ENCODE measurements around the gene ACRBP. TPM values are rescaled to one million over a fixed set of nuclear protein-coding genes. Genes with fewer than 3 reads are reported as not detected.

The ACRBP gene
- total and polyA plus RNA-seq, 4 donors: 0.39 to 1.5 (median 0.65) TPM

- Histone ChIP-seq H3K9me3 (ENCODE audit: control insufficient read depth in 4 of 4, low read length in 3 of 4) (no peaks in the 10 kb centered on the region), H3K27me3 (ENCODE audit: control insufficient read depth in 4 of 4, insufficient read depth in 4 of 4, low read length in 3 of 4) (no peaks in the 10 kb centered on the region), H3K4me1 (ENCODE audit: control insufficient read depth in 4 of 4, insufficient read depth in 4 of 4, low read length in 3 of 4) (peaks cover 4 to 11% (median 11%) of the 10 kb centered on the region in 4 donors), H3K27ac (ENCODE audit: low read depth in 1 of 2, low read length in 2 of 2) (no peak overlapping the region), H3K36me3 (ENCODE audit: control insufficient read depth in 4 of 4, insufficient read depth in 3 of 4, low read depth in 1 of 4, low read length in 3 of 4) (peaks cover 12 to 29% (median 23%) of the 10 kb centered on the region in 4 donors), H3K4me3 (ENCODE audit: low read depth in 1 of 3, low read length in 3 of 3) (no peak overlapping the region), H3K9ac (ENCODE audit: low read depth in 1 of 2, low read length in 2 of 2) (no peak overlapping the region)
- TF ChIP-seq FOXA2 (IDR thresholded peaks at IDR 0.05) (no peak), GABPA (IDR thresholded peaks at IDR 0.05 in 1 of 2, conservative IDR thresholded peaks at IDR 0.05 in 1 of 2) (no peak), HNF4A (conservative IDR thresholded peaks at IDR 0.05) (no peak)
- no peak for DNase-seq (ENCODE audit: low spot score)
- 80% methylated on average over 2 of the region's 2 CpGs for WGBS
These were observed 17.7 kb upstream of the ACRBP start for GRCh38 chr12:6664902-6665301.

DNA sequence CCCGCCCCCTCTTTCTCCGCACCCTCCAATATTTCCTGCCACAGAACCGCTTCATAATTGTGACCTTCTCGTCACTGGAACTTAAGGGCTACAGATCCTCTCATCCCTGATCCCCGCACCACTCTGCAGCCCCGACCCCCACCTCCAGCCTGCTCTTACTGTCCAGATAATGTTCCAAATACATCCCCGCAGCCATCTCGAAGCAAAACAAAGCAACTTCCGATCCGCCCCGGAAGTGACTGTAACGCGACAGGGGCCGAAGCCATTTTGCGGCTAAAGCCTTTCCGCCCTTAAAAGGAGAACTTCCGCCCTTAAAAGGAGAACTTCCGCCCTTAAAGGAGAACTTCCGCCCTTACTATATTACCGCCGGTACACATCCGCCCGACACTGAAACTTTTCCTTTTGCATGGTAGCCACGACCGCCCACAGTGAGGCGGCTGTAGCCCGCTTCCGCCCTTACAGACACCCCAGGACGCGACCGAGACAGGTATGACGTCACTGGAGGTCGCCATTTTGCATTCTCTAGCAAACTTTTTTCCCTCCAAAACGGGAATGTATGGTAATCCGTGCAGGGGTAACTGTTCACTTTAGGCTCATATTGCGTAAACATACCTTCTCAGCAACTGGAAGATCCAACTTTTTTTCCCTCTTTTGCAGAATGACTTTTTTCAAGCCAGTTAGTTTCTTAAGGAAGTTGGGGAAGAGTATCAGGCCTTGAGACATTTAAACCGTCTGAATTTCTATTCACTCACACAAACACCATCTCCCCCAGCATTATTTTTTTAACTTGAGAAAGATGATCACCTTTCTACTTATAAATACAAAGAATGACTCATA is 15.9 kb upstream of the ACRBP start, which contains the start of gene ING4:
Gene ING4 (minus strand): TSS at position 214 of the 837 bp plus-strand sequence. CDS start 18 bp downstream, at position 196.
- TF ChIP-seq ZBTB33 (IDR thresholded peaks at IDR 0.05) (peak; percentile 90), TAF1 (conservative IDR thresholded peaks at IDR 0.05) (peak; percentile 21), FOXA1 (IDR thresholded peaks at IDR 0.05) (no peak), FOXA2 (IDR thresholded peaks at IDR 0.05) (no peak), NR2F2 (IDR thresholded peaks at IDR 0.05) (peak; percentile 79), GABPA (IDR thresholded peaks at IDR 0.05 in 1 of 2, conservative IDR thresholded peaks at IDR 0.05 in 1 of 2) (peak; percentile 99 to 100), JUND (IDR thresholded peaks at IDR 0.05) (peak; percentile 79 to 82), YY1 (IDR thresholded peaks at IDR 0.05) (peak; percentile 99), HNF4G (IDR thresholded peaks at IDR 0.05) (no peak), CTCF (IDR thresholded peaks at IDR 0.05; ENCODE audit: low read depth, low read length, missing input control) (no peak), RXRA (IDR thresholded peaks at IDR 0.05) (peak; percentile 57 to 68), SP1 (IDR thresholded peaks at IDR 0.05) (peak; percentile 91), REST (IDR thresholded peaks at IDR 0.05) (no peak), RAD21 (IDR thresholded peaks at IDR 0.05) (peak; percentile 37 to 44), HNF4A (conservative IDR thresholded peaks at IDR 0.05) (peak; percentile 25 to 40), EGR1 (IDR thresholded peaks at IDR 0.05; ENCODE audit: low read depth in 2 of 2) (peak; percentile 96 to 99)
- TF ChIP-seq, protein P1, sequence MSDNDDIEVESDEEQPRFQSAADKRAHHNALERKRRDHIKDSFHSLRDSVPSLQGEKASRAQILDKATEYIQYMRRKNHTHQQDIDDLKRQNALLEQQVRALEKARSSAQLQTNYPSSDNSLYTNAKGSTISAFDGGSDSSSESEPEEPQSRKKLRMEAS (IDR thresholded peaks at IDR 0.05): peak; percentile 97
- TF ChIP-seq, protein P2, sequence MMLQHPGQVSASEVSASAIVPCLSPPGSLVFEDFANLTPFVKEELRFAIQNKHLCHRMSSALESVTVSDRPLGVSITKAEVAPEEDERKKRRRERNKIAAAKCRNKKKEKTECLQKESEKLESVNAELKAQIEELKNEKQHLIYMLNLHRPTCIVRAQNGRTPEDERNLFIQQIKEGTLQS (IDR thresholded peaks at IDR 0.05): peak; percentile 68
- peak within 1 kb of the TSS; percentile 66 to 99 (median 94) for H3K4me3 ChIP-seq (ENCODE audit: low read depth in 1 of 3, low read length in 3 of 3)
- peak within 1 kb of the TSS; percentile 41 to 83 for H3K9ac ChIP-seq (ENCODE audit: low read depth in 1 of 2, low read length in 2 of 2)
- H3K27ac ChIP-seq (ENCODE audit: low read depth in 1 of 2, low read length in 2 of 2): peak within 1 kb of the TSS; percentile 57 to 85
- WGBS: 2% methylated on average over 37 of the region's 37 CpGs
- H3K27me3 ChIP-seq (ENCODE audit: control insufficient read depth in 4 of 4, insufficient read depth in 4 of 4, low read length in 3 of 4): no peaks in the 10 kb centered on the region
- DNase-seq (ENCODE audit: low spot score): peak; percentile 93
- H3K9me3 ChIP-seq (ENCODE audit: control insufficient read depth in 4 of 4, low read length in 3 of 4): no peaks in the 10 kb centered on the region
- peaks cover 8 to 15% (median 12%) of the 10 kb centered on the region in 4 donors for H3K36me3 ChIP-seq (ENCODE audit: control insufficient read depth in 4 of 4, insufficient read depth in 3 of 4, low read depth in 1 of 4, low read length in 3 of 4)
- H3K4me1 ChIP-seq (ENCODE audit: control insufficient read depth in 4 of 4, insufficient read depth in 4 of 4, low read length in 3 of 4): peaks cover 4 to 11% (median 11%) of the 10 kb centered on the region in 4 donors
